HuH-7 (cell line): ENCODE results near the gene INHBB.

Experiments
- DNase-seq: peaks from one replicate; pipeline ENCODE4 v3.0.0; 2011; ENCODE audit warnings: low spot score

Gene INHBB

GRCh38 chr2:120342446-120342845 lies 3.5 kb upstream of the INHBB start:
- DNase-seq: no peak

GRCh38 chr2:120343100-120343432 lies 2.9 kb upstream of the INHBB start:
- no peak for DNase-seq

- DNase-seq: peak; percentile 85
Measured at GRCh38 chr2:120343433-120344105, 2.4 kb upstream of the INHBB start.

- DNase-seq: peak; percentile 43
Measured at GRCh38 chr2:120344214-120344975, 1.5 kb upstream of the INHBB start.

- DNase-seq: peak; percentile 36
Measured at GRCh38 chr2:120344976-120345581, 857 bp upstream of the INHBB start.

GRCh38 chr2:120345608-120346007 lies 328 bp upstream of the INHBB start:
- DNase-seq: peak; percentile 25

GRCh38 chr2:120346667-120347358 lies 877 bp downstream of the INHBB start:
- peak; percentile 36 for DNase-seq

GRCh38 chr2:120347396-120348060 lies 1.6 kb downstream of the INHBB start:
- peak; percentile 54 for DNase-seq

GRCh38 chr2:120348134-120348736 lies 2.3 kb downstream of the INHBB start:
- DNase-seq: peak; percentile 93

- peak; percentile 57 for DNase-seq
Measured at GRCh38 chr2:120348737-120349439, 3.0 kb downstream of the INHBB start.

- no peak for DNase-seq
Measured at GRCh38 chr2:120349440-120349921, 3.5 kb downstream of the INHBB start.

- no peak for DNase-seq
Measured at GRCh38 chr2:120350080-120350479, 4.1 kb downstream of the INHBB start.

GRCh38 chr2:120350801-120351320 lies 4.9 kb downstream of the INHBB start:
- DNase-seq: no peak

GRCh38 chr2:120352696-120353590 lies 7.0 kb downstream of the INHBB start:
- no peak for DNase-seq

- DNase-seq: no peak
Measured at GRCh38 chr2:120353591-120353898, 7.6 kb downstream of the INHBB start.

- DNase-seq: no peak
Measured at GRCh38 chr2:120353931-120354330, 8.0 kb downstream of the INHBB start.

GRCh38 chr2:120354467-120354866 lies 8.5 kb downstream of the INHBB start:
- no peak for DNase-seq

- no peak for DNase-seq
Measured at GRCh38 chr2:120354935-120355779, 9.2 kb downstream of the INHBB start.

- DNase-seq: no peak
Measured at GRCh38 chr2:120355780-120356266, 9.9 kb downstream of the INHBB start.
